Testis (tissue), 2 donors: ENCODE measurements around the gene SYNM.

ENCODE experiments used
- POLR2A ChIP-seq: fragments of 450-650 bp; IDR thresholded peaks from one replicate; pipeline ENCODE4 v1.6.1; 2017; ENCODE audit warnings: antibody characterized with exemption, mild to moderate bottlenecking, moderate library complexity
- TF ChIP-seq, protein P1 (sequence below), 3 experiments: fragments of 450-650 bp in 2 of 3; fragments of 200-600 bp in 1 of 3; sonication (generic) in 1 of 3; IDR thresholded peaks; one replicate each; pipeline ENCODE4 v1.5.1; 2016 to 2019; ENCODE audit warnings: antibody characterized with exemption in 3 of 3, mild to moderate bottlenecking in 2 of 3, moderate library complexity in 1 of 3

DNA sequence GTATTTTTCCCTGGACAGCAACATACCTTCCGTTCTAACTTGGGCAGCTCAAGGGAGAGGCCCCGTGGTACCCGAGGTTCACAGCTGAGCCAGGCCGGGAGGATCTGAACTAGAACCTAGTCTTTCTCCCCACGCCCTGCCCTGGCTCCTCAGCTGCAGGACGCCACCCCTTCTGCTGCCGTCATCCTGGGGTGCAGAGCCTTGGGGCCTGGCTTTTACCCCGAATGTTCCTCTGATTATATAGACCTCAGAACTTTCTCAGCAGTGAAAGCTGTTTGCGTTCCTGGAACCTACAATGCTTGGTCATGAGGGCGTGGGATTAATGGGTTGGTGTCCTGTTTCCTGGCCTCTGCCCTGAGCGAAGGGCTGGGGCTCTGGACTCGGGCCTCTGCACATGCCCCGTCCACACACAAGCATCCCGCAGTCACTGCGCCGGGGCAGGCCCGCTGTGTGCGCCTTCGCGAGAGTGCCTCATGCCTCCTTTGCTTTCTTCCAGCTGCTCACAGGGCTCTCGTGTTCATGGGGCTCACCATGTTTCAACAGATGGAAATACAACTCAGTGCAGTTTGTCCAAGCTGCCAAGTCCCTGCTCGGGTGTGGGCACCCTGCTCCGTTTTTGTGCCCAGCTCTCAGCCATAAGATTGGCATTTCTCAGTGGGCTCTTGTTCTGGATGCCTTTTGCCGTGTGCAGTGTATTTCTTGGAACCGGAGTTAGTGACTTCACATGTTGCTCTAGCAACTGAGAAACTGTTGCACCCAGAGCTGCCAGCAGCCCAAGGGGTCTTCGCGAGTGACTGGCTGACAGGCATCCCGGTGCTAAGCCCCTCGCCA lies 20.4 kb downstream of the SYNM start:
- TF ChIP-seq, protein P1, sequence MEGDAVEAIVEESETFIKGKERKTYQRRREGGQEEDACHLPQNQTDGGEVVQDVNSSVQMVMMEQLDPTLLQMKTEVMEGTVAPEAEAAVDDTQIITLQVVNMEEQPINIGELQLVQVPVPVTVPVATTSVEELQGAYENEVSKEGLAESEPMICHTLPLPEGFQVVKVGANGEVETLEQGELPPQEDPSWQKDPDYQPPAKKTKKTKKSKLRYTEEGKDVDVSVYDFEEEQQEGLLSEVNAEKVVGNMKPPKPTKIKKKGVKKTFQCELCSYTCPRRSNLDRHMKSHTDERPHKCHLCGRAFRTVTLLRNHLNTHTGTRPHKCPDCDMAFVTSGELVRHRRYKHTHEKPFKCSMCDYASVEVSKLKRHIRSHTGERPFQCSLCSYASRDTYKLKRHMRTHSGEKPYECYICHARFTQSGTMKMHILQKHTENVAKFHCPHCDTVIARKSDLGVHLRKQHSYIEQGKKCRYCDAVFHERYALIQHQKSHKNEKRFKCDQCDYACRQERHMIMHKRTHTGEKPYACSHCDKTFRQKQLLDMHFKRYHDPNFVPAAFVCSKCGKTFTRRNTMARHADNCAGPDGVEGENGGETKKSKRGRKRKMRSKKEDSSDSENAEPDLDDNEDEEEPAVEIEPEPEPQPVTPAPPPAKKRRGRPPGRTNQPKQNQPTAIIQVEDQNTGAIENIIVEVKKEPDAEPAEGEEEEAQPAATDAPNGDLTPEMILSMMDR (IDR thresholded peaks at IDR 0.05), result no peak
- no peak for TF ChIP-seq POLR2A
